Gastroesophageal sphincter (tissue), 4 donors: ENCODE data around the gene ZMIZ1. TPM values are rescaled to one million over a fixed set of nuclear protein-coding genes. Genes with fewer than 3 reads are reported as not detected.
A peak's percentile ranks its signal among the peaks of the same experiment; 100 is the strongest.

Experiments
- ATAC-seq: fragments of 150-250 bp; one replicate; pipeline ENCODE4 v1.9.1; 2016; ENCODE audit warnings: mild to moderate bottlenecking, moderate library complexity
- H3K27ac ChIP-seq, 4 donors: fragments of 200-600 bp; sonication (generic) in 3 of 4; 1 replicate in 3 of 4; 2 replicates in 1 of 4; pipeline ENCODE4 v1.5.1; 2016 to 2019
- H3K27me3 ChIP-seq: fragments of 200-600 bp; sonication (generic); one replicate; pipeline ENCODE4 v1.5.1; 2019
- H3K36me3 ChIP-seq, 2 donors: fragments of 200-600 bp; sonication (generic); one replicate each; pipeline ENCODE4 v1.5.1; 2019; ENCODE audit warnings: control low read depth in 1 of 2
- H3K4me1 ChIP-seq, 3 donors: fragments of 200-600 bp; sonication (generic); 1 replicate in 2 of 3; 2 replicates in 1 of 3; pipeline ENCODE4 v1.5.1; 2016 to 2019; ENCODE audit warnings: control low read depth in 2 of 3
- H3K4me3 ChIP-seq, 2 donors: fragments of 200-600 bp; sonication (generic); one replicate each; pipeline ENCODE4 v1.5.1; 2019; ENCODE audit warnings: mild to moderate bottlenecking in 1 of 2, moderate library complexity in 1 of 2
- H3K9me3 ChIP-seq, 3 donors: fragments of 200-600 bp; sonication (generic); one replicate each; pipeline ENCODE4 v1.5.1; 2017 to 2019; ENCODE audit warnings: control low read depth in 2 of 3
- CTCF ChIP-seq, 4 experiments: fragments of 200-600 bp in 2 of 4; fragments of 450-650 bp in 2 of 4; sonication (generic) in 1 of 4; IDR thresholded peaks; one replicate each; pipeline ENCODE4 v1.5.1; 2017 to 2019; ENCODE audit warnings: antibody characterized with exemption in 4 of 4, mild to moderate bottlenecking in 2 of 4, moderate library complexity in 2 of 4
- EP300 ChIP-seq: sonication (generic); formaldehyde crosslinking; IDR thresholded peaks from one replicate; pipeline ENCODE4 v1.6.1; 2017; ENCODE audit warnings: antibody characterized with exemption, mild to moderate bottlenecking
- POLR2A ChIP-seq, 2 donors: fragments of 450-650 bp; IDR thresholded peaks; one replicate each; pipeline ENCODE4 v1.6.1; 2017; ENCODE audit warnings: antibody characterized with exemption in 2 of 2, mild to moderate bottlenecking in 2 of 2, moderate library complexity in 1 of 2
- POLR2AphosphoS5 ChIP-seq: sonication (generic); formaldehyde crosslinking; IDR thresholded peaks from one replicate; pipeline ENCODE4 v1.6.1; 2017; ENCODE audit warnings: antibody characterized with exemption
- WGBS, 2 donors: methylation state at CpG; one replicate each; pipeline ENCODE4 v1.1.5; 2018; ENCODE audit warnings: low coverage in 1 of 2; 5-methylcytosine and 5-hydroxymethylcytosine counted together
- total RNA-seq, 4 donors: library from RNA; depleted of rRNA; stranded (reverse); fragments of >200 nt; gene quantifications; one replicate each; pipeline ENCODE4 v1.1.0, GENCODE V29; 2016

Gene ZMIZ1
- total RNA-seq, 4 donors from 2014 or later: 36.3 to 79.2 (median 67.1) TPM

GRCh38 chr10:79179957-79180309, 111.2 kb downstream of the ZMIZ1 start:
- peaks cover 16 to 100% (median 94%) of the 10 kb centered on the region in 3 donors for H3K4me1 ChIP-seq
- no peak overlapping the region for H3K4me3 ChIP-seq
- TF ChIP-seq CTCF (IDR thresholded peaks at IDR 0.05): no peak
- no peak for TF ChIP-seq POLR2A (IDR thresholded peaks at IDR 0.05)
- TF ChIP-seq EP300: no peak
- TF ChIP-seq POLR2AphosphoS5: no peak
- no peaks in the 10 kb centered on the region for H3K27me3 ChIP-seq
- no peaks in the 10 kb centered on the region for H3K9me3 ChIP-seq
- H3K27ac ChIP-seq: peak overlapping the region in 3 of 4 donors; percentile 74 to 82 (median 78)
- H3K36me3 ChIP-seq: peaks cover 0 to 7% of the 10 kb centered on the region in 2 donors
- ATAC-seq: no peak
- whole genome bisulfite sequencing, 2 donors: 71% methylated on average over 1 of the region's 7 CpGs; no CpG with 5 or more reads in 1 of the 2 donors

DNA sequence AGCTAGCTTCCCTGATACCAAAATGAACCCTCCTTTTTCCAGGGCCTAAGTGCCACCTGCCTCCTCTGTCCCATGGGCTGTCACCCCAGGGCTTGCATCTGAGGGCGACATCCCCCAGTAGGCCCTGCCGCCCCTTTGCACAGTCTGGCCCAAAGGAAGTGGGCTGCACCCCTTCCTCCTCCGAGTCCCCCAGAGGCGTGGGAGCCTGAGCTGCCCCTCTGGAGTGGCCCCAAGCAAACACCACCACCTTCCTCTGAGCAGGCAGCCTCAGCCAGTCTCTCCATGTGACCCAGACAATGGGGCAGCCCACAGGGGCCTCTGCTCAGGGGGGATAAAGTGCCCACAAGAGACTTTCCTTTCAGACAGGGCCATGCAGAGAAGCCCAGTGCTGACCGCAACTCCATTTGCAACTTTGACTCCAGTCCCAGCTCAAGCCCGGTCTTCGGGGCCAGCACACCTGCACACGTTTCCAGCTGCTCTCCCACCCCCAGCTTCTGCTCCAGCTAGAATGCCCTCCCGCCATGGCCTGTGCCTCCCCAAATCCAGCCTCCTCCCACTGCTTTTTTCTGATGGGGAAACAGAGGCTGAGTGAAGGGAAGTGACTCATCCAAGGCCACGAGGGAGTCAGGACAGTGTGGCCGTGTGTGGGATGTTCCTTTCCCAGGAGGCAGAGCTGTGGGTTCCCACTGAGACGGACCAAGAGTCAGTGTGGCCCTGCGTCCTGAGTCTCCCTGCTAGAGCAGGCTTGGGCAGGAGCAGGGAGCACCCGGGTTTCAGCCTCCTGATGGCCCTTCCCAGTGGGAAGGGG, 111.9 kb downstream of the ZMIZ1 start:
- no peak overlapping the region for H3K4me3 ChIP-seq
- H3K9me3 ChIP-seq: no peaks in the 10 kb centered on the region
- WGBS, 2 donors: 94% methylated on average over 2 of the region's 14 CpGs; no CpG with 5 or more reads in 1 of the 2 donors
- H3K27ac ChIP-seq: peak overlapping the region in 3 of 4 donors; percentile 74 to 82 (median 78)
- ATAC-seq: no peak
- no peak for TF ChIP-seq CTCF (IDR thresholded peaks at IDR 0.05)
- no peak for TF ChIP-seq POLR2AphosphoS5
- no peak for TF ChIP-seq EP300
- no peak for TF ChIP-seq POLR2A (IDR thresholded peaks at IDR 0.05)
- H3K36me3 ChIP-seq: peaks cover 0 to 7% of the 10 kb centered on the region in 2 donors
- H3K4me1 ChIP-seq: peaks cover 16 to 100% (median 94%) of the 10 kb centered on the region in 3 donors
- H3K27me3 ChIP-seq: no peaks in the 10 kb centered on the region

DNA sequence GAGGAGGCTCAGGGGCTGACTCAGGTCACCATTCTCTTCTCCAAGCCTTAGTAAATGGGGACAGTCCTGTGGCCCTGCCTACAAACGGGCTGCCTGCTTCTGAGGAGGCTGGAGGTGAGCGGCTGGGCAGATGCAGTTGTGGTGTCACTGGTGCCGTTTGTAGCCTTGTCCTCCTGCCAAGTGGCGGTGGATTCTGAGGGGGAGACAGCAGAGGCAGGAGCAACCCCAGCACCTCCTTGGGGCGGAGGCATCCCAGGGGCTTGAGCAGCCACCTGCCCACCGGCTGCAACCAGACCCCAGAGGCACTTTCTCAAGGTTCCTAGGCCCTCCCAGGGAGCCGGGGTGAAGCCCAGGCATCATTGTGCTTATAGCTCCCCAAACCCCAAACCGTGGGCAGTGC, 112.5 kb downstream of the ZMIZ1 start:
- 80% methylated on average over 1 of the region's 8 CpGs; no CpG with 5 or more reads in 1 of the 2 donors for WGBS, 2 donors
- no peak overlapping the region for H3K4me3 ChIP-seq
- peak overlapping the region in 3 of 4 donors; percentile 65 to 82 (median 78) for H3K27ac ChIP-seq
- no peak for ATAC-seq
- peaks cover 0 to 7% of the 10 kb centered on the region in 2 donors for H3K36me3 ChIP-seq
- H3K27me3 ChIP-seq: no peaks in the 10 kb centered on the region
- TF ChIP-seq CTCF (IDR thresholded peaks at IDR 0.05): no peak
- no peak for TF ChIP-seq POLR2AphosphoS5
- no peak for TF ChIP-seq EP300
- no peak for TF ChIP-seq POLR2A (IDR thresholded peaks at IDR 0.05)
- H3K9me3 ChIP-seq: no peaks in the 10 kb centered on the region
- H3K4me1 ChIP-seq: peaks cover 19 to 100% (median 94%) of the 10 kb centered on the region in 3 donors

DNA sequence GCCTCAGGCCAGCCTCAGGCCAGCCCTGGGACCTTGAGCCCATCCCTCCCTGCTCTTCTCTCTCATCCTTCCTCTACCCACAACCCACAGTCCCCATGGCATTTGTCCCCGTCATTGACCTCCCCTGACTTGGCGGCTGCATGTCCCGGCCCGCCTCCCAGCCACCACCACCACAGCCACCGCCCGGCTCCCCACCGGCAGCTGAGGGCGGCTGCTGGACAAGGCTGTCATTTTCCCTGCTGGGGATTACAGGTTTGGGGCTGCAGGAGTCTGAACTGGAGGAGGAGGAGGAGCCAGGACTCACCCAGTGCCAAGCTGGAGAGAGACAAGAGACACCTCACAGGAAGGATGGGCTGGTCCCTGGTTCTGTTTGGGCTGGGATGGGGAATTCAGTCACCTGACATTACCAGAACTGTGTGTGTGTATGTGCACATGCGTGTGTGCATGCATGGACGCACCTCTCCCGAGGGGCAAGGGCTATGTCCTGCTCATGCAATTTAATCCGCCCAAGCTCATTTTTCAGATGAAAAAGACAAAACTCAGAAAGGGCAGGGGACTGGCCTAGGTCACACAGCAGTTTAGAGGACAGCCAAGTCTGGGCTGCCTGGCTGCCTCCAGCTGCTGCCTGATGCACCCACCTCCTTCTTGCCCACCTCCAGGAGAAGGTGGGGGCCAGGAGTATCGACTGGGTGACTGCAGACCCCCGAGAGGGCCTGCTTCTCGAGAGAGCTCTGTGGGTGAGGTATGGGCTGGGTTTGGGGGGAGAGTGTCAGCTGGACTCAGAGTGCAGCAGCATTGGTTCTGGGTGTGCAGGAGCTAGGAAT, 113.1 kb downstream of the ZMIZ1 start:
- 40 to 83% methylated on average over 2 to 3 of the region's 15 CpGs for WGBS, 2 donors
- ATAC-seq: no peak
- TF ChIP-seq POLR2A (IDR thresholded peaks at IDR 0.05) (no peak), EP300 (no peak), POLR2AphosphoS5 (no peak), CTCF (IDR thresholded peaks at IDR 0.05) (no peak)

More for the DNA sequence above, 113.1 kb downstream of the ZMIZ1 start:
- Histone ChIP-seq H3K4me1 (peaks cover 13 to 100% (median 90%) of the 10 kb centered on the region in 3 donors), H3K27ac (peak overlapping the region in 3 of 4 donors; percentile 65 to 82 (median 78)), H3K36me3 (peaks cover 0 to 11% of the 10 kb centered on the region in 2 donors), H3K4me3 (no peak overlapping the region), H3K27me3 (no peaks in the 10 kb centered on the region), H3K9me3 (no peaks in the 10 kb centered on the region)
